GM12873 (cell line): Measurements from ENCODE around the gene TAOK3.

Source experiments
- TF ChIP-seq, protein P1 (sequence below): IDR thresholded peaks from 2 replicates; pipeline ENCODE4 v1.5.1; 2012; ENCODE audit warnings: low read depth, mild to moderate bottlenecking, moderate library complexity, low read length, control low read depth; ENCODE audit not compliant: insufficient read depth; ENCODE audit errors: missing control alignments

Gene TAOK3

DNA sequence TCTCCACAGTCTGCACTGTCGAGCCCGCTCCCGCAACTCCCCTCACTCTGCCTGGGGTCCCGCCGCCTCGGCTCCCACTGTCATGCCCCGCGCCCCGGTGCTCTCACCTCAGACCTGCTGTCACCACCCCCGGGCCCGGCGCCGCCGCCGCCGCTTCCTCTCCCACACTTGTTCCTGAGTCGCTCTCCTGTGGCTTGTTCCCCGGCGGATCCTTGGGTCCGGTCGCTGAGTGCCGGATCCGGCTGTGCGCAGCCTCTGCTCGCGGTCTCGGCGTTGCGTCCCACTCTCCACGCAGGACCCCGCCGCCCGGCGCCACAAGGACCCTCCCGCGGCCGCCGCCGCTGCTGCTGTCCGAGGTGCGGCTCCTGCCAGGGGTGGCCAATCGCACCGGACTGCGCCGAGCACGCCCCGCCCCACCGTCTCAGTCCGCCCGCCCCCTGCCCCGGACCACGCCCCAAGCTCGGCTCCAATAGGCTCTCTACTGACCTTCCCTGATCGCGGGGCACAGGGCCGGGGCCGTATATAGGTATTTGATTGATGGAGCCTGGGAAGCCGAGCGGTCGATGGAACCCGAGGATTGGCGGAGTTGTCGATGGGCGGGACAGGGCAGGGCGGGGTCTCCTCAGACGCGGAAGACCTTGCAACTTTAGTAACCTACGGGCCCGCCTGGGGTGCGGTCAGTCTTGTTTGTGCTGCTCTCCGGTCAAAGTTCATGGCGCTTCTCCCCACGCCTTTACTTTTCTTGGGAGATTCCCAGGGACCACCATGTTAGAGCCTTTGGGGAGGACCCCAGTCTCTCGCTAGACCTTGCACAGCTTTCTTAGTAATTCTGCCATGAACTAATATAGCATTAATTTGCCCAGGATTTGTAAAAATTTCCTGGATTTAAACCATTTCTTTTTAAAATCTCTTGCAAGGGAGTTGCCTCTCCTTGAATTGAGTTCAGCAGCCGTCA, at the start of gene TAOK3:
TAOK3 (minus strand) TSS at position 367 of the 955 bp plus-strand sequence. CDS start 117,340 bp downstream, outside the sequence.
- TF ChIP-seq, protein P1, sequence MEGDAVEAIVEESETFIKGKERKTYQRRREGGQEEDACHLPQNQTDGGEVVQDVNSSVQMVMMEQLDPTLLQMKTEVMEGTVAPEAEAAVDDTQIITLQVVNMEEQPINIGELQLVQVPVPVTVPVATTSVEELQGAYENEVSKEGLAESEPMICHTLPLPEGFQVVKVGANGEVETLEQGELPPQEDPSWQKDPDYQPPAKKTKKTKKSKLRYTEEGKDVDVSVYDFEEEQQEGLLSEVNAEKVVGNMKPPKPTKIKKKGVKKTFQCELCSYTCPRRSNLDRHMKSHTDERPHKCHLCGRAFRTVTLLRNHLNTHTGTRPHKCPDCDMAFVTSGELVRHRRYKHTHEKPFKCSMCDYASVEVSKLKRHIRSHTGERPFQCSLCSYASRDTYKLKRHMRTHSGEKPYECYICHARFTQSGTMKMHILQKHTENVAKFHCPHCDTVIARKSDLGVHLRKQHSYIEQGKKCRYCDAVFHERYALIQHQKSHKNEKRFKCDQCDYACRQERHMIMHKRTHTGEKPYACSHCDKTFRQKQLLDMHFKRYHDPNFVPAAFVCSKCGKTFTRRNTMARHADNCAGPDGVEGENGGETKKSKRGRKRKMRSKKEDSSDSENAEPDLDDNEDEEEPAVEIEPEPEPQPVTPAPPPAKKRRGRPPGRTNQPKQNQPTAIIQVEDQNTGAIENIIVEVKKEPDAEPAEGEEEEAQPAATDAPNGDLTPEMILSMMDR = no peak

DNA sequence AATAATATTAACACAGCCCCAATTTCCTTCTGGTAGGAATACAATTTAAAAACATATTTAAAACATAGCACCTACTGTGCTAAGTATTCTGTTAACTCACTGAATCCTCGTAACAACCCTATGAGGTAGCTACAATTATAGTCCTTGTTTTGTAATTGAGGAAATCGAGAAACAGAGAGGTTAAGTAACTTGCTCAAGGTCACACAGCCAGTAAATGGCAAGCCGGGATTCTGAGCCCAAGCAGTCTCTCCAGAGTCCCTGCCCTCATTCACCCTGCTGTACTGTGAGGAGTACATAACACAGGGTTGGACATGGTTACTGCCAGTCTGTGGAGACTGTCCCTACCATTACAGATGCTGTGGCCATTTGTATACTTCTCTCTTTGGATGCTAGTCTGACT, 48.0 kb upstream of the TAOK3 start:
- TF ChIP-seq, protein P1 = no peak

DNA sequence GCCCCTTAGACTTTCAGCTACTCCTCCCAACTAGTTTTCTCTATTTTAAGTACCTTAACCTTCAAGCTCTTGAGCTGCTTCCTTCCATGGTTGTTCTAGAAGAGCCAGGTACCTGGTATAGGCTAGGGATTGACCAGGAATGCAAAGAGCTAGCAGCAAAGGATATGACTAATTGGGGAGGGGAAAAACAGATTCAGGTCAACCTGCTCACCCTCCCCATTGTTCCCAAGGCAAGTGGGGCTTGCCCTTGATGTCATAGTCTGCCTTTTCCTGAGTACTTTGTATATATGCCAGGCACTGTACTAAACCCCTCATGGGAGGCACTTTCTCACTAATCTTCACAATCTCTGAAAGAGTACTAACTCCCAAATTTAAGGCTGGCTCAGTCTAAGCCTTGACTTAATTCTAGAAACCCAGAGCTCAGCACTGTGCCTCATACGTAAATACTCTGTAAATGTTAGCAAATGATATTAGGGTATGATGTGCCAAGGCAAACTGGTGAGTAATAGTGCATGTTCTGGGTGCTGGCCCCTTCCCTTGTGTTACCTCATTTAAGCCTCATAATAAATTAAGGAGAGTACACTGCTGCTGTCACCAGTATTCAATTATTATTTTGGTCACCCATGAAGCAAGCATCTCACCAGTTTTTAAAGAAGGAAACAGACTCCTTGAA, 45.8 kb upstream of the TAOK3 start:
- TF ChIP-seq, protein P1 = no peak

DNA sequence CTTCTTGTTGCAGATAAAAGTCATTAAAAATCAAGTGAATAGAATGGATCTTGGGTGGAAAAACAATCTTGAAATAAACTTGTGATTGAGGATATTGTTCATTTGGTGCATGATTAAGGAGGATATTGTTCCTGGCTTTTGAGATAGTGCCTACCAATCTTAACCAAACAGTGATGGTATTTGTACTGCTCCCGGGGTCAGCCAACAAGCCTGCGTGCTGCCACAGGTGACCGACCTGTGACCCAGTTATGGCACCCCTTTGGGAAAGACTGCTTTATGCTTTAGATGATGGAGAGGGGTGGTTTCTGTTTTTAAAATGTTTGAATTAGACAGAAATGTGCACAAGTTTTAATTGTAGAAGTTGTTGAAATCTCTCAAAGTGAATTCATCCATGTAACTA, 45.2 kb upstream of the TAOK3 start:
- TF ChIP-seq, protein P1 = no peak

DNA sequence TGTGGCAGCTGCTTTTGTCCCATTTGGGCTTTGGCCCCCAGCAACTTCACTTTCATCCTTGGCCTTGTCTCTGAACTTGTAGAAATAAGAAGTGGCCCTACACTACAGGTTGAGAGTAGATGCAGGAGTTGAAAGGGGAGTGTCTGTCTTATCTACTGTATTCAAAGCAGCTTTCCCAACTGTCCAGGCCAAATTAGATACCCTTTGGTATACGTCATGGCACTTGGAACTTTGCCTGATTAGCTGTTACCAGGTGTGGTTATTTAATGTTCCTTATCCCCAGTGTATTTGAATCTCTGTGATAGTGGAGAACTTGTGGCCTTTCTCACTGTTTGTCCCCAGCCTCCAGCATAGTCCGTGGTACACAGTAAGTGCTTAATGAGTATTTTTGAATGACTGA, 37.1 kb upstream of the TAOK3 start:
- TF ChIP-seq, protein P1 = no peak

DNA sequence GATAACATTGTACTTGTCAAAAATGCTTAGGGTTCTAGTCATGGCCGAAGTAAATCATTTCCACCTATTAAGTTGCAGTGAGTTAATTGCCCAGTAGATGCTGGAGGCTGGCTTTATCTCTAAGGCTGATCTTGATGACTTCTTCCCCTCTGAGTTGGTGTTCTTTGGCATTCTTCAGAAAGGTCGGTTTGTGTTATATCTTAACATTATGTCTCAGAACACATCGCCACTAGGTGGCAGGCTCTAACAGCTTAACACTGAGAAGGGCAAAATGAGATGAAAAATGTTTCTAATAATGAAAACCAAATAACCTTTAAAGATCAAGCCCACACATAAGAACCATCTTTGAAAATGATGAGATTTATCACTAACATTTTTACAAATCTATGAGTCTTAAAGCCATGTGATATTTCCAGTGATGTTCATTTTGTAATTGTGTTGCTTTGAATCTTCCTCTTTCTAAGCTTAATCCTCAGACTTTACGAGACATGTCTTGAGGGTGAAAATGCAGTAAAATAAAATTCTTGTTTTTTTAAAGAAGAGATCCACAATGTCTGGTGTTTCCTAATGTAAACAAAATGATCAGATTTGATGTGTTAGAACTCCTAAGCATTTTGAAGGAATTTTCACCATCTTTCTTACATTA, 32.3 kb upstream of the TAOK3 start:
- TF ChIP-seq, protein P1 = peak; percentile 72

DNA sequence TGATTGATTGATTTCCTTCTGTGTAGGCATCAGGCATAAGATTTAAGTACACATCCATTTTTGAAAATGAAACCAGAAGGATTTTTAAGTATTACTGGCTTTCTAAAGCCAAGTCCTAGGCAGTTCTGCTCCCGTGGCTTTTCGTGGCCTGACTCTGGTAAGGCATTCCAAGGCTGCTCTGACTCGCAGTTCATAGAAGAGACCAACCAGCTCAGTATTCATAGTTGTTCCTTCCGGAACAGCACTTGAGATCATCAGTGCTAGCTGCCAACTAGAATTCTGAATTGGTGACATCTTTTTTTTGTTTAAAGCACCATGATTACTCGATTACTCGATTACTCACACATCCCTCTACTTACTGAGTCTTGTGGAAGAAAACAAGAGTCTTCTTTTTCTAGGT, 29.5 kb upstream of the TAOK3 start:
- TF ChIP-seq, protein P1 = no peak
